K562 (cell line): ENCODE data around the gene MAP1S. TPM values are rescaled to one million over a fixed set of nuclear protein-coding genes. Genes with fewer than 3 reads are reported as not detected.

Source experiments
- ATAC-seq: fragments of 200-7000 bp; cut with Tn5 transposase; 3 replicates; pipeline ENCODE4 v1.9.1; 2020; ENCODE audit warnings: moderate library complexity
- BruUV-seq: library from RNA; stranded (reverse); fragments of 400-500 nt; replicated peaks from 2 replicates; lab custom pipeline; 2021; lab: Mats Ljungman, UMichigan
- CTCF ChIA-PET: fragments of 300-600 bp; formaldehyde crosslinking; extraction: SDS; loops from one replicate; lab custom pipeline; 2021; ENCODE audit warnings: low intra/inter-chr PET ratio; lab: Yijun Ruan, JAX
- POLR2A ChIA-PET: fragments of 300-600, 350-650 bp; sonication (Branson Sonifier 250); formaldehyde crosslinking; extraction: SDS; loops from one replicate; lab custom pipeline; 2021; ENCODE audit warnings: antibody characterized with exemption, inconsistent platforms; lab: Yijun Ruan, JAX
- DNase-seq, 4 experiments: peaks; one replicate each; pipeline versions ENCODE4 v3.0.0 to v3.0.0-alpha.2; 2011 to 2018; ENCODE audit warnings: low spot score in 3 of 4, mixed read lengths in 3 of 4; ENCODE audit errors: extremely low read depth in 1 of 4
- FAIRE-seq: peaks from 2 replicates; lab custom pipeline; 2011; peaks lifted over from hg19 to GRCh38; lab: Jason Lieb, UNC
- H2AFZ ChIP-seq: 2 replicates; pipeline ENCODE4 v1.6.0; 2011; ENCODE audit warnings: low read depth, low read length, control low read depth, inconsistent platforms
- H3K27ac ChIP-seq: fragments of 200-600 bp; 3 replicates; pipeline ENCODE4 v1.8.0; 2011; ENCODE audit warnings: low read depth, mild to moderate bottlenecking, control low read depth, inconsistent platforms, low read length, moderate library complexity, mixed read lengths; ENCODE audit errors: extremely low read depth
- H3K27me3 ChIP-seq, 2 experiments: fragments of 300-600 bp in 1 of 2; 2 replicates in 1 of 2; 3 replicates in 1 of 2; pipeline versions ENCODE4 v1.6.0 to v1.8.0; 2011; ENCODE audit warnings: inconsistent platforms in 2 of 2, low read length in 2 of 2, mild to moderate bottlenecking in 1 of 2, mixed read lengths in 1 of 2, moderate library complexity in 1 of 2; ENCODE audit not compliant: control insufficient read depth in 2 of 2, insufficient read depth in 2 of 2
- H3K36me3 ChIP-seq: fragments of 300-600 bp; 3 replicates; pipeline ENCODE4 v1.8.0; 2011; ENCODE audit warnings: mild to moderate bottlenecking, low read length, inconsistent platforms; ENCODE audit not compliant: control insufficient read depth, insufficient read depth
- H3K4me1 ChIP-seq, 2 experiments: fragments of 200-600 bp in 1 of 2; replicated peaks in 1 of 2; 2 replicates in 1 of 2; 3 replicates in 1 of 2; pipeline versions ENCODE4 v1.5.1 to v1.8.0; 2011; ENCODE audit warnings: inconsistent platforms in 2 of 2, low read length in 2 of 2, mild to moderate bottlenecking in 1 of 2, mixed read lengths in 1 of 2, moderate library complexity in 1 of 2; ENCODE audit not compliant: control insufficient read depth in 2 of 2, insufficient read depth in 2 of 2
- H3K4me2 ChIP-seq: 2 replicates; pipeline ENCODE4 v1.6.1; 2011; ENCODE audit warnings: low read length, control low read depth, inconsistent platforms, mixed read lengths; ENCODE audit not compliant: insufficient read depth
- H3K4me3 ChIP-seq: fragments of 200-600 bp; sonication (generic), shearing (Covaris generic); 2 replicates; pipeline ENCODE4 v1.5.1; 2016; ENCODE audit warnings: control low read depth, inconsistent platforms
- H3K79me2 ChIP-seq: fragments of 200-600 bp; 3 replicates; pipeline ENCODE4 v1.8.0; 2011; ENCODE audit warnings: low read length, inconsistent platforms; ENCODE audit not compliant: control insufficient read depth, insufficient read depth
- H3K9ac ChIP-seq, 2 experiments: 2 replicates each; pipeline versions ENCODE4 v1.6.0 to v1.6.1; 2011; ENCODE audit warnings: low read depth in 2 of 2, low read length in 2 of 2, control low read depth in 1 of 2, inconsistent platforms in 1 of 2, mild to moderate bottlenecking in 1 of 2, mixed read lengths in 1 of 2; ENCODE audit not compliant: insufficient read depth in 1 of 2
- H3K9me1 ChIP-seq: one replicate; pipeline ENCODE4 v1.6.0; 2011; ENCODE audit warnings: inconsistent platforms, mild to moderate bottlenecking, low read length, moderate library complexity; ENCODE audit not compliant: control insufficient read depth, insufficient read depth
- H3K9me3 ChIP-seq: replicated peaks from 2 replicates; pipeline ENCODE4 v1.5.1; 2011; ENCODE audit warnings: low read depth, low read length, inconsistent platforms; ENCODE audit not compliant: control insufficient read depth, insufficient read depth
- H4K20me1 ChIP-seq: replicated peaks from 2 replicates; pipeline ENCODE4 v1.6.1; 2011; ENCODE audit warnings: low read length, inconsistent platforms, mixed read lengths; ENCODE audit not compliant: control insufficient read depth, insufficient read depth
- CHD1 ChIP-seq: fragments of 200-600 bp; sonication (generic); IDR thresholded peaks from one replicate; pipeline ENCODE4 v1.6.1; 2012; ENCODE audit warnings: mild to moderate bottlenecking, moderate library complexity, low read length, inconsistent platforms
- ESRRA ChIP-seq: fragments of 450-650 bp; IDR thresholded peaks from 2 replicates; pipeline ENCODE4 v1.6.1; 2014; ENCODE audit warnings: low read depth, mild to moderate bottlenecking, moderate library complexity, borderline replicate concordance
- HDAC2 ChIP-seq: fragments of 450-650 bp; IDR thresholded peaks from 2 replicates; pipeline ENCODE4 v1.6.1; 2016; ENCODE audit warnings: mild to moderate bottlenecking
- HMG20A ChIP-seq: fragments of 450-650 bp; formaldehyde crosslinking; conservative IDR thresholded peaks from 2 replicates; pipeline ENCODE4 v1.4.0; 2020; ENCODE audit warnings: mild to moderate bottlenecking, mixed read lengths
- KDM1A ChIP-seq, 2 experiments: fragments of 450-650 bp; IDR thresholded peaks; 2 replicates each; pipeline ENCODE4 v1.6.1; 2016; ENCODE audit warnings: mild to moderate bottlenecking in 2 of 2
- MCM3 ChIP-seq: fragments of 450-650 bp; IDR thresholded peaks from 2 replicates; pipeline ENCODE4 v1.6.1; 2016
- POLR3G ChIP-seq: IDR thresholded peaks from 2 replicates; pipeline ENCODE4 v1.6.1; 2011; ENCODE audit not compliant: insufficient read length, insufficient replicate concordance; ENCODE audit errors: extremely low read depth
- PRMT5 ChIP-seq: sonication (generic); formaldehyde crosslinking; IDR thresholded peaks from 2 replicates; pipeline ENCODE4 v1.5.0; 2020; ENCODE audit warnings: missing genetic modification reagents
- ZFPM2 ChIP-seq: fragments of 250-450 bp; sonication (Bioruptor Pico); IDR thresholded peaks from 2 replicates; pipeline ENCODE4 v1.5.1; 2022; ENCODE audit warnings: mild to moderate bottlenecking
- ZNF766 ChIP-seq: fragments of 200-800 bp; sonication (Bioruptor generic); conservative IDR thresholded peaks from 2 replicates; pipeline ENCODE4 v1.6.1; 2016; ENCODE audit warnings: missing genetic modification characterization, missing compliant biosample characterization
- ZNF778 ChIP-seq: fragments of 450-650 bp; formaldehyde crosslinking; IDR thresholded peaks from 2 replicates; pipeline ENCODE4 v1.4.0; 2020; ENCODE audit warnings: mild to moderate bottlenecking, moderate library complexity
- WGBS: fragments of 100-300 bp; shearing (Covaris generic); methylation state at CpG from one replicate; pipeline ENCODE4 v1.1.6; 2016; ENCODE audit warnings: low coverage, mixed read lengths; ENCODE audit not compliant: insufficient coverage; ENCODE audit errors: missing lambda C conversion rate; 5-methylcytosine and 5-hydroxymethylcytosine counted together
- in situ Hi-C: fragments of 300-500 bp; cut with MboI; formaldehyde crosslinking; loops from 4 replicates; pipeline ENCODE4 v1.15.0; 2018; ENCODE audit warnings: inconsistent platforms, mixed read lengths
- intact Hi-C: fragments of 100-400 bp; cut with micrococcal nuclease; formaldehyde crosslinking; loops from 2 replicates; pipeline ENCODE4 v1.14.2; 2022
- polyA plus RNA-seq, 8 experiments: library from polyadenylated mRNA; depleted of rRNA in 4 of 8; stranded (reverse) in 5 of 8; unstranded in 3 of 8; fragments of >200 nt; fragmentation: Nextera tagmentation in 2 of 8; fragmentation: Illumina TruSeq in 1 of 8; extraction: Ambion mirVana in 2 of 8; extraction: Trizol in 1 of 8; gene quantifications; 2 replicates each; pipeline versions ENCODE4 v1.2.1 to v1.2.3, GENCODE V29; 2011 to 2014; ENCODE audit warnings: inconsistent platforms in 1 of 8, missing spikeins in 1 of 8
- total RNA-seq, 7 experiments: library from RNA; depleted of rRNA in 6 of 7; stranded (reverse); fragments of >200 nt in 6 of 7; fragmentation: Illumina TruSeq in 2 of 7; extraction: Trizol in 2 of 7; gene quantifications; 2 replicates each; pipeline versions ENCODE4 v1.2.1 to v1.2.3, GENCODE V29; 2011 to 2021; ENCODE audit warnings: low replicate concordance in 1 of 7
- TF ChIP-seq, protein P1 (sequence below), 3 experiments: fragments of 200-800 bp in 1 of 3; fragments of 250-450 bp in 1 of 3; fragments of 450-650 bp in 1 of 3; sonication (Bioruptor Pico) in 1 of 3; sonication (Bioruptor generic) in 1 of 3; formaldehyde crosslinking in 1 of 3; IDR thresholded peaks; 2 replicates each; pipeline versions ENCODE4 v1.6.1 to v1.8.0; 2016 to 2022; ENCODE audit warnings: mild to moderate bottlenecking in 2 of 3, missing genetic modification characterization in 2 of 3, missing compliant biosample characterization in 1 of 3, moderate library complexity in 1 of 3
- TF ChIP-seq, protein P2 (sequence below): fragments of 150-350 bp; IDR thresholded peaks from 2 replicates; pipeline ENCODE4 v1.6.1; 2014; ENCODE audit warnings: low read depth, mild to moderate bottlenecking, low read length, borderline replicate concordance
- TF ChIP-seq, protein P3 (sequence below): fragments of 450-650 bp; IDR thresholded peaks from 2 replicates; pipeline ENCODE4 v1.6.1; 2016; ENCODE audit warnings: mild to moderate bottlenecking

MAP1S gene
- total and polyA plus RNA-seq, 9 of the 15 experiments (the other 6 are each of a cell fraction or from before 2014, with no cell fraction given) = 2.0 to 81.0 (median 9.5) TPM

DNA sequence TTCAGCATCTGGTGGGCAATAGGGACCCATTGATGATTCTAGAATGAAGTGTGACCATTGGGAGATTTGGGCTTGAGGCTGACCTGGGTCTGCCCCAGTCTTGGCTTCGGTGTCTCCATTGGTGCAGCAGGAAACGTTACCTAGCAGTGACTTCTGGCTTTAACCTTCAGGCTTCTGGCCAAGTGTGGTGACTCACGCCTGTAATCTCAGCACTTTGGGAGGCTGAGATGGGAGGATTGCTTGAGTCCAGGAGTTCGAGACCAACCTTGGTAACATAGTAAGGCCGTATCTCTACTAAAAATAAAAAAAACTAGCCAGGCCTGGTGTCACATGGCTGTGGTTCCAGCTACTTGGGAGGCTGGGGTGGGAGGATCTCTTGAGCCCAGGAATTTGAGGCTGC, 39.2 kb downstream of the MAP1S start:
- Histone ChIP-seq H3K9me1 (no peaks in the 10 kb centered on the region), H3K4me2 (no peak overlapping the region), H3K36me3 (peaks cover 67% of the 10 kb centered on the region; the same call in 2 of the 3 replicates), H3K4me3 (no peak overlapping the region), H3K9ac (peak overlapping the region in 1 of 2 experiments; percentile 63; a peak in 1 of 4 replicates), H3K27me3 (no peaks in the 10 kb centered on the region), H4K20me1 (peaks cover 3% of the 10 kb centered on the region; the same call in 1 of the 2 replicates), H3K79me2 (no peaks in the 10 kb centered on the region; the same call in 2 of the 3 replicates), H3K9me3 (no peaks in the 10 kb centered on the region), H3K4me1 (peaks cover 0 to 7% of the 10 kb centered on the region in 2 experiments; a peak in 3 of 5 replicates), H2AFZ (no peak overlapping the region), H3K27ac (no peak overlapping the region)
- POLR2A ChIA-PET = interaction anchor here (0.7 kb wide), 1 partner anchor 106 kb away, joined by 4 read pairs; no protein-coding TSS in a partner anchor
- FAIRE-seq = peak; percentile 80
- ATAC-seq = no peak
- no TSS peak for BruUV-seq
- 48% methylated on average over 5 of the region's 5 CpGs for WGBS
- intact Hi-C loops = no loop called here
- CTCF ChIA-PET = no interaction called here
- in situ Hi-C loops = no loop called here
- no peak for DNase-seq
- TF ChIP-seq ZNF778 (CRISPR knock-in tag) (no peak), PRMT5 (CRISPR knock-in tag) (no peak), ZFPM2 (CRISPR knock-in tag) (no peak), HMG20A (CRISPR knock-in tag) (no peak), HDAC2 (no peak), ESRRA (no peak), MCM3 (no peak), CHD1 (no peak), POLR3G (no peak), ZNF766 (no peak), KDM1A (IDR thresholded peaks at IDR 0.05) (peak; percentile 48 to 70; a peak in 3 of 4 replicates)
- TF ChIP-seq, protein P1, sequence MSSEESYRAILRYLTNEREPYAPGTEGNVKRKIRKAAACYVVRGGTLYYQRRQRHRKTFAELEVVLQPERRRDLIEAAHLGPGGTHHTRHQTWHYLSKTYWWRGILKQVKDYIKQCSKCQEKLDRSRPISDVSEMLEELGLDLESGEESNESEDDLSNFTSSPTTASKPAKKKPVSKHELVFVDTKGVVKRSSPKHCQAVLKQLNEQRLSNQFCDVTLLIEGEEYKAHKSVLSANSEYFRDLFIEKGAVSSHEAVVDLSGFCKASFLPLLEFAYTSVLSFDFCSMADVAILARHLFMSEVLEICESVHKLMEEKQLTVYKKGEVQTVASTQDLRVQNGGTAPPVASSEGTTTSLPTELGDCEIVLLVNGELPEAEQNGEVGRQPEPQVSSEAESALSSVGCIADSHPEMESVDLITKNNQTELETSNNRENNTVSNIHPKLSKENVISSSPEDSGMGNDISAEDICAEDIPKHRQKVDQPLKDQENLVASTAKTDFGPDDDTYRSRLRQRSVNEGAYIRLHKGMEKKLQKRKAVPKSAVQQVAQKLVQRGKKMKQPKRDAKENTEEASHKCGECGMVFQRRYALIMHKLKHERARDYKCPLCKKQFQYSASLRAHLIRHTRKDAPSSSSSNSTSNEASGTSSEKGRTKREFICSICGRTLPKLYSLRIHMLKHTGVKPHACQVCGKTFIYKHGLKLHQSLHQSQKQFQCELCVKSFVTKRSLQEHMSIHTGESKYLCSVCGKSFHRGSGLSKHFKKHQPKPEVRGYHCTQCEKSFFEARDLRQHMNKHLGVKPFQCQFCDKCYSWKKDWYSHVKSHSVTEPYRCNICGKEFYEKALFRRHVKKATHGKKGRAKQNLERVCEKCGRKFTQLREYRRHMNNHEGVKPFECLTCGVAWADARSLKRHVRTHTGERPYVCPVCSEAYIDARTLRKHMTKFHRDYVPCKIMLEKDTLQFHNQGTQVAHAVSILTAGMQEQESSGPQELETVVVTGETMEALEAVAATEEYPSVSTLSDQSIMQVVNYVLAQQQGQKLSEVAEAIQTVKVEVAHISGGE (CRISPR knock-in tag; IDR thresholded peaks at IDR 0.05) = no peak
- TF ChIP-seq, protein P2, sequence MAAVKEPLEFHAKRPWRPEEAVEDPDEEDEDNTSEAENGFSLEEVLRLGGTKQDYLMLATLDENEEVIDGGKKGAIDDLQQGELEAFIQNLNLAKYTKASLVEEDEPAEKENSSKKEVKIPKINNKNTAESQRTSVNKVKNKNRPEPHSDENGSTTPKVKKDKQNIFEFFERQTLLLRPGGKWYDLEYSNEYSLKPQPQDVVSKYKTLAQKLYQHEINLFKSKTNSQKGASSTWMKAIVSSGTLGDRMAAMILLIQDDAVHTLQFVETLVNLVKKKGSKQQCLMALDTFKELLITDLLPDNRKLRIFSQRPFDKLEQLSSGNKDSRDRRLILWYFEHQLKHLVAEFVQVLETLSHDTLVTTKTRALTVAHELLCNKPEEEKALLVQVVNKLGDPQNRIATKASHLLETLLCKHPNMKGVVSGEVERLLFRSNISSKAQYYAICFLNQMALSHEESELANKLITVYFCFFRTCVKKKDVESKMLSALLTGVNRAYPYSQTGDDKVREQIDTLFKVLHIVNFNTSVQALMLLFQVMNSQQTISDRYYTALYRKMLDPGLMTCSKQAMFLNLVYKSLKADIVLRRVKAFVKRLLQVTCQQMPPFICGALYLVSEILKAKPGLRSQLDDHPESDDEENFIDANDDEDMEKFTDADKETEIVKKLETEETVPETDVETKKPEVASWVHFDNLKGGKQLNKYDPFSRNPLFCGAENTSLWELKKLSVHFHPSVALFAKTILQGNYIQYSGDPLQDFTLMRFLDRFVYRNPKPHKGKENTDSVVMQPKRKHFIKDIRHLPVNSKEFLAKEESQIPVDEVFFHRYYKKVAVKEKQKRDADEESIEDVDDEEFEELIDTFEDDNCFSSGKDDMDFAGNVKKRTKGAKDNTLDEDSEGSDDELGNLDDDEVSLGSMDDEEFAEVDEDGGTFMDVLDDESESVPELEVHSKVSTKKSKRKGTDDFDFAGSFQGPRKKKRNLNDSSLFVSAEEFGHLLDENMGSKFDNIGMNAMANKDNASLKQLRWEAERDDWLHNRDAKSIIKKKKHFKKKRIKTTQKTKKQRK = no peak
- TF ChIP-seq, protein P3, sequence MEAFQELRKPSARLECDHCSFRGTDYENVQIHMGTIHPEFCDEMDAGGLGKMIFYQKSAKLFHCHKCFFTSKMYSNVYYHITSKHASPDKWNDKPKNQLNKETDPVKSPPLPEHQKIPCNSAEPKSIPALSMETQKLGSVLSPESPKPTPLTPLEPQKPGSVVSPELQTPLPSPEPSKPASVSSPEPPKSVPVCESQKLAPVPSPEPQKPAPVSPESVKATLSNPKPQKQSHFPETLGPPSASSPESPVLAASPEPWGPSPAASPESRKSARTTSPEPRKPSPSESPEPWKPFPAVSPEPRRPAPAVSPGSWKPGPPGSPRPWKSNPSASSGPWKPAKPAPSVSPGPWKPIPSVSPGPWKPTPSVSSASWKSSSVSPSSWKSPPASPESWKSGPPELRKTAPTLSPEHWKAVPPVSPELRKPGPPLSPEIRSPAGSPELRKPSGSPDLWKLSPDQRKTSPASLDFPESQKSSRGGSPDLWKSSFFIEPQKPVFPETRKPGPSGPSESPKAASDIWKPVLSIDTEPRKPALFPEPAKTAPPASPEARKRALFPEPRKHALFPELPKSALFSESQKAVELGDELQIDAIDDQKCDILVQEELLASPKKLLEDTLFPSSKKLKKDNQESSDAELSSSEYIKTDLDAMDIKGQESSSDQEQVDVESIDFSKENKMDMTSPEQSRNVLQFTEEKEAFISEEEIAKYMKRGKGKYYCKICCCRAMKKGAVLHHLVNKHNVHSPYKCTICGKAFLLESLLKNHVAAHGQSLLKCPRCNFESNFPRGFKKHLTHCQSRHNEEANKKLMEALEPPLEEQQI = no peak
